GM12878 (cell line): Measurements from ENCODE around the gene MAP3K5. TPM values are rescaled to one million over a fixed set of nuclear protein-coding genes. Genes with fewer than 3 reads are reported as not detected.

Experiments used
- ATAC-seq: fragments of 200-7000 bp; cut with Tn5 transposase; 3 replicates; pipeline ENCODE4 v1.9.1; 2020; ENCODE audit warnings: mild to moderate bottlenecking, moderate library complexity
- BruUV-seq: library from RNA; stranded (reverse); fragments of 400-500 nt; replicated peaks from 2 replicates; lab custom pipeline; 2021; lab: Mats Ljungman, UMichigan
- CTCF ChIA-PET: fragments of 300-600 bp; sonication (Branson Sonifier 250); formaldehyde crosslinking; extraction: SDS; loops from one replicate; lab custom pipeline; 2021; ENCODE audit warnings: inconsistent platforms; lab: Yijun Ruan, JAX
- POLR2A ChIA-PET: fragments of 350-600 bp; formaldehyde crosslinking; extraction: SDS; loops from one replicate; lab custom pipeline; 2021; ENCODE audit warnings: inconsistent platforms; lab: Charles Lee
- RAD21 ChIA-PET: fragments of 300-600 bp; sonication (Branson Sonifier 250); formaldehyde crosslinking; loops from one replicate; lab custom pipeline; 2023; ENCODE audit warnings: antibody characterized with exemption; ENCODE audit not compliant: unreplicated experiment; lab: Charles Lee
- SMC1A ChIA-PET: fragments of 300-600 bp; sonication (Branson Sonifier 250); formaldehyde crosslinking; loops from one replicate; lab custom pipeline; 2023; ENCODE audit not compliant: unreplicated experiment, uncharacterized antibody; lab: Charles Lee
- DNase-seq: peaks from one replicate; pipeline ENCODE4 v3.0.0-alpha.2; 2011; ENCODE audit warnings: low read depth, low spot score
- FAIRE-seq: peaks from 3 replicates; lab custom pipeline; 2011; peaks lifted over from hg19 to GRCh38; lab: Jason Lieb, UNC
- H2AFZ ChIP-seq: 2 replicates; pipeline ENCODE4 v1.6.0; 2011; ENCODE audit warnings: low read depth, low read length, control low read depth; ENCODE audit not compliant: control insufficient read depth
- H3K27ac ChIP-seq: 2 replicates; pipeline ENCODE4 v1.5.1; 2011; ENCODE audit warnings: control low read depth; ENCODE audit not compliant: control insufficient read depth, insufficient read depth
- H3K27me3 ChIP-seq, 2 experiments: replicated peaks in 1 of 2; 2 replicates each; pipeline versions ENCODE4 v1.6.0 to v1.6.1; 2011; ENCODE audit warnings: low read length in 1 of 2; ENCODE audit not compliant: control insufficient read depth in 2 of 2, insufficient read depth in 2 of 2
- H3K36me3 ChIP-seq, 2 experiments: 2 replicates each; pipeline ENCODE4 v1.5.1; 2011; ENCODE audit warnings: low read length in 1 of 2; ENCODE audit not compliant: control insufficient read depth in 2 of 2, insufficient read depth in 2 of 2
- H3K4me1 ChIP-seq: 2 replicates; pipeline ENCODE4 v1.6.1; 2011; ENCODE audit warnings: mild to moderate bottlenecking, low read length, moderate library complexity, mixed read lengths; ENCODE audit not compliant: control insufficient read depth, insufficient read depth
- H3K4me2 ChIP-seq: 2 replicates; pipeline ENCODE4 v1.6.0; 2011; ENCODE audit warnings: control low read depth; ENCODE audit not compliant: control insufficient read depth, insufficient read depth
- H3K4me3 ChIP-seq: fragments of 200-600 bp; sonication (generic); 2 replicates; pipeline ENCODE4 v1.5.1; 2016
- H3K79me2 ChIP-seq: 2 replicates; pipeline ENCODE4 v1.6.0; 2011; ENCODE audit warnings: low read length; ENCODE audit not compliant: control insufficient read depth, insufficient read depth
- H3K9ac ChIP-seq: 2 replicates; pipeline ENCODE4 v1.8.0; 2011; ENCODE audit warnings: low read length, control low read depth, mixed read lengths; ENCODE audit not compliant: control insufficient read depth, insufficient read depth
- H3K9me3 ChIP-seq: replicated peaks from 3 replicates; pipeline ENCODE4 v1.5.1; 2011; ENCODE audit warnings: mild to moderate bottlenecking, low read length; ENCODE audit not compliant: control insufficient read depth, insufficient read depth
- H4K20me1 ChIP-seq: 2 replicates; pipeline ENCODE4 v1.6.0; 2011; ENCODE audit not compliant: control insufficient read depth, insufficient read depth
- CBFB ChIP-seq: IDR thresholded peaks from 2 replicates; pipeline ENCODE4 v1.6.1; 2016; ENCODE audit warnings: antibody characterized with exemption, low read depth
- FOXM1 ChIP-seq: IDR thresholded peaks from 2 replicates; pipeline ENCODE4 v1.6.1; 2012; ENCODE audit warnings: low read depth, mild to moderate bottlenecking, inconsistent platforms, low read length, moderate library complexity
- IKZF1 ChIP-seq: fragments of 450-650 bp; conservative IDR thresholded peaks from 2 replicates; pipeline ENCODE4 v1.6.1; 2017; ENCODE audit warnings: antibody characterized with exemption, mild to moderate bottlenecking
- KAT2A ChIP-seq: conservative IDR thresholded peaks from 2 replicates; pipeline ENCODE4 v1.6.1; 2011; ENCODE audit warnings: low read depth, low read length; ENCODE audit not compliant: control insufficient read depth
- NFYA ChIP-seq: IDR thresholded peaks from 2 replicates; pipeline ENCODE4 v1.6.1; 2011; ENCODE audit warnings: low read depth, mild to moderate bottlenecking, low read length, improper control_type of control experiment, borderline replicate concordance
- SMC3 ChIP-seq: IDR thresholded peaks from 2 replicates; pipeline ENCODE4 v1.6.1; 2011; ENCODE audit warnings: low read length, improper control_type of control experiment, borderline replicate concordance
- SP1 ChIP-seq: IDR thresholded peaks from one replicate; pipeline ENCODE4 v1.6.1; 2011; ENCODE audit warnings: low read depth, low read length
- SREBF1 ChIP-seq: IDR thresholded peaks from 2 replicates; pipeline ENCODE4 v1.6.1; 2012; ENCODE audit warnings: mild to moderate bottlenecking, low read length
- SUZ12 ChIP-seq: fragments of 200-600 bp; sonication (generic); IDR thresholded peaks from one replicate; pipeline ENCODE4 v1.6.1; 2018; ENCODE audit warnings: antibody characterized with exemption, mild to moderate bottlenecking; ENCODE audit not compliant: unreplicated experiment
- WGBS: methylation state at CpG from one replicate; pipeline ENCODE4 v1.1.6; 2016; ENCODE audit warnings: low lambda C conversion rate; ENCODE audit not compliant: insufficient replicate concordance, insufficient coverage; ENCODE audit errors: missing lambda C conversion rate; 5-methylcytosine and 5-hydroxymethylcytosine counted together
- in situ Hi-C: fragments of 300-500 bp; cut with MboI; formaldehyde crosslinking; loops from 9 replicates; pipeline ENCODE4 v1.14.3; 2018; ENCODE audit warnings: mixed read lengths
- intact Hi-C: fragments of 100-400 bp; cut with micrococcal nuclease; formaldehyde crosslinking; loops from one replicate; pipeline ENCODE4 v1.14.2; 2022; ENCODE audit not compliant: unreplicated experiment
- polyA plus RNA-seq, 11 experiments: library from polyadenylated mRNA; depleted of rRNA in 4 of 11; unstranded in 6 of 11; stranded (reverse) in 5 of 11; fragments of >200 nt; fragmentation: Nextera tagmentation in 4 of 11; fragmentation: Illumina TruSeq in 1 of 11; extraction: Ambion mirVana in 4 of 11; extraction: Trizol in 1 of 11; gene quantifications; 1 replicate in 1 of 11; 2 replicates in 10 of 11; pipeline versions ENCODE4 v1.2.1 to v1.2.3, GENCODE V29; 2011 to 2016; ENCODE audit warnings: inconsistent platforms in 2 of 11, missing spikeins in 2 of 11, low read depth in 1 of 11
- total RNA-seq, 4 experiments: library from RNA; depleted of rRNA in 3 of 4; stranded (reverse); fragments of >200 nt in 3 of 4; fragmentation: Illumina TruSeq in 1 of 4; extraction: Trizol in 1 of 4; gene quantifications; 2 replicates each; pipeline versions ENCODE4 v1.2.1 to v1.2.3, GENCODE V29; 2013 to 2021
- TF ChIP-seq, protein P1 (sequence below): fragments of 150-350 bp; IDR thresholded peaks from 2 replicates; pipeline ENCODE4 v1.6.1; 2016; ENCODE audit warnings: low read depth, low read length
- TF ChIP-seq, protein P2 (sequence below): IDR thresholded peaks from 2 replicates; pipeline ENCODE4 v1.6.1; 2012; ENCODE audit warnings: low read length, inconsistent platforms

The MAP3K5 gene
- total and polyA plus RNA-seq, 10 of the 15 experiments (the other 5 are each of a cell fraction or from before 2014, with no cell fraction given): 5.4 to 34.3 (median 26.4) TPM

- no peaks in the 10 kb centered on the region for H3K9me3 ChIP-seq
- intact Hi-C loops (no loop called here), in situ Hi-C loops (no loop called here)
- peaks cover 5 to 40% of the 10 kb centered on the region in 2 experiments for H3K36me3 ChIP-seq
- H3K79me2 ChIP-seq: no peaks in the 10 kb centered on the region
- ChIA-PET SMC1A (interaction anchor here (1.2 kb wide), 1 partner anchor 323 kb away, joined by 3 read pairs; no protein-coding TSS in a partner anchor), POLR2A (no interaction called here), RAD21 (interaction anchor here (0.9 kb wide), 1 partner anchor 230 kb away, joined by 3 read pairs; the partner anchor contains the start of gene MAP3K5), CTCF (interaction anchor here (1.0 to 2.4 kb wide), 3 partner anchors 20 to 230 kb away, joined by 3 to 7 read pairs (median 3); partner anchors contain the start of gene MAP3K5)
- DNase-seq: no peak
- no peaks in the 10 kb centered on the region for H3K27me3 ChIP-seq
- H2AFZ ChIP-seq: no peak overlapping the region
- no peak for ATAC-seq
- no peak overlapping the region for H3K4me2 ChIP-seq
- no peak overlapping the region for H3K4me3 ChIP-seq
- TF ChIP-seq IKZF1: no peak
- TF ChIP-seq, protein P1, sequence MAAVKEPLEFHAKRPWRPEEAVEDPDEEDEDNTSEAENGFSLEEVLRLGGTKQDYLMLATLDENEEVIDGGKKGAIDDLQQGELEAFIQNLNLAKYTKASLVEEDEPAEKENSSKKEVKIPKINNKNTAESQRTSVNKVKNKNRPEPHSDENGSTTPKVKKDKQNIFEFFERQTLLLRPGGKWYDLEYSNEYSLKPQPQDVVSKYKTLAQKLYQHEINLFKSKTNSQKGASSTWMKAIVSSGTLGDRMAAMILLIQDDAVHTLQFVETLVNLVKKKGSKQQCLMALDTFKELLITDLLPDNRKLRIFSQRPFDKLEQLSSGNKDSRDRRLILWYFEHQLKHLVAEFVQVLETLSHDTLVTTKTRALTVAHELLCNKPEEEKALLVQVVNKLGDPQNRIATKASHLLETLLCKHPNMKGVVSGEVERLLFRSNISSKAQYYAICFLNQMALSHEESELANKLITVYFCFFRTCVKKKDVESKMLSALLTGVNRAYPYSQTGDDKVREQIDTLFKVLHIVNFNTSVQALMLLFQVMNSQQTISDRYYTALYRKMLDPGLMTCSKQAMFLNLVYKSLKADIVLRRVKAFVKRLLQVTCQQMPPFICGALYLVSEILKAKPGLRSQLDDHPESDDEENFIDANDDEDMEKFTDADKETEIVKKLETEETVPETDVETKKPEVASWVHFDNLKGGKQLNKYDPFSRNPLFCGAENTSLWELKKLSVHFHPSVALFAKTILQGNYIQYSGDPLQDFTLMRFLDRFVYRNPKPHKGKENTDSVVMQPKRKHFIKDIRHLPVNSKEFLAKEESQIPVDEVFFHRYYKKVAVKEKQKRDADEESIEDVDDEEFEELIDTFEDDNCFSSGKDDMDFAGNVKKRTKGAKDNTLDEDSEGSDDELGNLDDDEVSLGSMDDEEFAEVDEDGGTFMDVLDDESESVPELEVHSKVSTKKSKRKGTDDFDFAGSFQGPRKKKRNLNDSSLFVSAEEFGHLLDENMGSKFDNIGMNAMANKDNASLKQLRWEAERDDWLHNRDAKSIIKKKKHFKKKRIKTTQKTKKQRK: no peak
- no peak for TF ChIP-seq SREBF1
- TF ChIP-seq NFYA: no peak
- TF ChIP-seq KAT2A: no peak
- no peak for TF ChIP-seq SP1
- TF ChIP-seq SMC3: no peak
- TF ChIP-seq CBFB: no peak
- no peak for TF ChIP-seq SUZ12
- TF ChIP-seq, protein P2, sequence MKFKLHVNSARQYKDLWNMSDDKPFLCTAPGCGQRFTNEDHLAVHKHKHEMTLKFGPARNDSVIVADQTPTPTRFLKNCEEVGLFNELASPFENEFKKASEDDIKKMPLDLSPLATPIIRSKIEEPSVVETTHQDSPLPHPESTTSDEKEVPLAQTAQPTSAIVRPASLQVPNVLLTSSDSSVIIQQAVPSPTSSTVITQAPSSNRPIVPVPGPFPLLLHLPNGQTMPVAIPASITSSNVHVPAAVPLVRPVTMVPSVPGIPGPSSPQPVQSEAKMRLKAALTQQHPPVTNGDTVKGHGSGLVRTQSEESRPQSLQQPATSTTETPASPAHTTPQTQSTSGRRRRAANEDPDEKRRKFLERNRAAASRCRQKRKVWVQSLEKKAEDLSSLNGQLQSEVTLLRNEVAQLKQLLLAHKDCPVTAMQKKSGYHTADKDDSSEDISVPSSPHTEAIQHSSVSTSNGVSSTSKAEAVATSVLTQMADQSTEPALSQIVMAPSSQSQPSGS: no peak
- no peak for TF ChIP-seq FOXM1
- no TSS peak for BruUV-seq
- H3K9ac ChIP-seq: no peak overlapping the region
- no peak for FAIRE-seq
- H4K20me1 ChIP-seq: no peaks in the 10 kb centered on the region
- H3K4me1 ChIP-seq: no peaks in the 10 kb centered on the region
- 95% methylated on average over 2 of the region's 2 CpGs for WGBS
- H3K27ac ChIP-seq: no peak overlapping the region
Measured at GRCh38 chr6:136562211-136562610, 230.1 kb downstream of the MAP3K5 start.
